HCEC 1CT (cell line): Measurements from ENCODE around the gene XRCC5.
"Not testable (repeated sequence)": the region's sequence is repeated elsewhere in the genome, so short reads cannot be mapped to it uniquely, and the experiment has no call there.

Experiments used
- DNase-seq: peaks from one replicate; pipeline ENCODE4 v3.0.0-alpha.2; 2017

Gene XRCC5

DNA sequence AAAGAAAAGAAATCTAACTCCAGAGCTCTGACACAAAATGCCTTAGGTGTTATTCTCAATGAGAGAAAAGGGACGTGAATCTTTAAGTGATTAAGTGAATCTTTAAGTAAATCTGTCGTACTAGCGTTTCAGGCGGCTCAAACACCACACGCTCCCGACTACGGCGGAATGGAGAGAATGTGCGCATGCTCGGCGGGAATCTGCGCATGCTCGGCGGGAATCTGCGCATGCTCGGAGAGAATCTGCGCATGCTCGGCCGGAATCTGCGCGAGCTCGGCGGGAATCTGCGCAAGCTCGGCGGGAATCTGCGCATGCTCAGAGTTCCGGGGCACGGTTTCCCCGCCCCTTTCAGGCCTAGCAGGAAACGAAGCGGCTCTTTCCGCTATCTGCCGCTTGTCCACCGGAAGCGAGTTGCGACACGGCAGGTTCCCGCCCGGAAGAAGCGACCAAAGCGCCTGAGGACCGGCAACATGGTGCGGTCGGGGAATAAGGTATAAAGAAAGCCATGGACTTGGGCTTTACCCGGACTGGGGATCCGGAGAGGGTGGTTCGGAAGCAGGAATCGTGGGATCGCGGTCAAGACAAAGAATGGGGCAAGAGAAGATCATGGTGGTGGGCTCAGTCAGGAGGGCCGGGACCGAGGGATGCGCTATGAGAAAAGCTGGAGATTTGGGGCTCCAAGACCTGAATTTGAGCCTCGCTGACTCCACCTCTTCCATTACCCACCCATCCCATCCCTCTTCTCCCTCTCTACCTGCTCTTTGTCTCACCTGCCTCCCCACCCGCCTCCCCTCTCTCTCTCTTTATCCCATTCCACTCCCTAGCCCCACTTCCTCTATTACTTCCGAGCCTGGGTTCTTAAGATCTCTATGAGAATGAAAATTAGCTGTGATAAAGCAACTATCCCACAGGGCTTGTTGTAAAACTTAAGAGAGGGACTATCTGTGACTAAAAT, at the start of gene XRCC5:
Gene XRCC5 (plus strand): TSS at position 382 of the 955 bp plus-strand sequence. CDS start 89 bp downstream, at position 471.
- peak; percentile 95 for DNase-seq

DNA sequence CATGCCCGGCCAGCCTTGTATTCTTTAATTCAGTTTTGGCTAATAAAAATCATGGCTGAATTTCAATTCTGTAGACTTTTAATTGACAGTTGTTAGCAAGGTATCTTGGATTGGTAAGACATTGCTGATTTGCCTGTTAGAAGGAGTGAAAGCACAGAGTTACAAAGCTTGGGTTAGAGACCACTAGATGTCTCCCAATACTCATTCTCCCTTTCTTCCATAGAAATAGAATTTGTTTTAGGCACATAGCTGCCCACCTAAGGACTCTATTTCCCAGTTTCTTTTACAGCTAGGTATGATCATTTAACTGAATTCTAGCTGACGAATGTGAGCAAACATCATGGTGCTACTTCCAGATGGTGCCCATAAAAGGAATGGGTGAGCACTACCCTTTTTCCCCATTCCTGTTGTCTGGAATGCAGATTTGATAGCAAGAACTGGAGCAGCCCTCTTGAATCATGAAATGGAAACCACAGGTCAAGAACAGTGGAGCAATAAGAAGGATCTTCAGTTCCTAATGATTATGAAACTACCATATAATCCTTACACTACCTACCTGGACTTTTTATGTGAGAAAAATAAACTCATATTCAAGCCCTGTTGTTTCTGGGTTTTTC, 45.0 kb upstream of the XRCC5 start:
- DNase-seq, result peak; percentile 8

DNA sequence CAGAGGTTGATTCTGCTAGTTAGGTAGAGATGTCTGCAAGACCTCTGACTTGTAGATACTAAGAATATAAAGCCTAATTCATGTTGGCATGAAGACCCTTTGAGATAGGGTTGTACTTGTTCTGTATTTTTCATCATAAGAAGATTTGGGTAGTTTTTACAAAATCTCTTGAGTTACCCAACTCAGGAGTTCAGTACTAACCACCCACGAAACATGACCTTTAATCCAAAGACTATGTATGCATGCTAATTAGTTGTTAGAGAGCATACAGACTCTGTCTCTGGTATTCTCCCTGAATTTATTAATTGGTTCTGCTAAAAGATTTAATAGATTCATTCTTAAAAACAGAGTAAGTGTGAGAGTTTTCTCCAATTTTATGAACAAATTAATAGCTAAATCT, 44.5 kb upstream of the XRCC5 start:
- no peak for DNase-seq

DNA sequence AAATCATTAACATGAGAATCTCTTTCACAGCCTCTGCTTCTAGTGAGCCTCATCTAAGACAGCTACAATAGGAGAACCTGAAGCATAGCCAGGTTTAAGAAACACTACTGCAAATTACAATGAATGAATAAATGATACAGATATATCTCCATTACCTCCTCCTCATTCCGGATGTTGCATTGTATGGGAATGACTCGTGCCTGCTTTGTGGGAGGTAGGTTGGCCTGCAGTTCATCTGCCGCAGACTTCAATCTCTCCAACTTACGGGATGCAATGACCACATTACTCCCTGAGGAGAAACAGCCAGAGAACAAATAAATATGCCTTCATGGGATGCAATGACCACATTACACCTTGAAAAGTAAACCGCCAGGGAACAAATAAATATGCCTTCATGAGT, 42.9 kb upstream of the XRCC5 start:
- peak; percentile 40 for DNase-seq

DNA sequence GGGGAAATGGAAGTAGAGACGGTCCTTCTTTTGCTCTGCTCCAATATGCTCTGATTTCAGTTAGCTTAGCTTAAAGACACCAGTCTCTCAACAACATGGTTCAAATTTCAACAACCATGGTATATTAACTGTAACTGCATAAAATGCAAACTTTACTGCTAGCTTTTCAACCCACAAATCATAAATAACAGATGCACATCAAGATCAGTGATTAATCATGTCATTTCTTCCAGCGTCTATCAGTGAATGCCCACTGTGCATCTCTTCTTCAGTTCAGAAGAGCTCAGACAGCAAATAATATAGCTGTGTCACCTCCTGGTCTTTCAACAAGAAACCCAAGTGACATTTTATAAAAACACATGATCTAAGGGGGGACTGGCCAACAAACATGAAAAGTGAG, 40.1 kb upstream of the XRCC5 start:
- no peak for DNase-seq

DNA sequence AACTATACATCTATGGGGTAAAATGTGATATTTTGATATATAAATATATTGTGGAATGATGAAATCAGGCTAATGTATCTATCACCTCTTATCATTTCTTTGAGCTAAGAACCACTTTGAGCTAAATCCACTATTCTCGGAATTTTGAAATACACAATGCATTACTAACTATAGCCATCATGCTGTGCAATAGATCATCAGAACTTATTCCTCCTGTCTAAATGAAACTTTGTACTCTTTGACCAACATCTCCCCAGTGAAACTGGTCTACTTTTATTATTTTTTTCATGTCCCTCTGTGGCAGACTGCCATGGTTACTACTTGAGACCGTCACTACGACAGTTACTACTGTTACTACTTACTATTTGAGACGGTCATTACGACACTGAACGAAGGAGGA, 39.0 kb upstream of the XRCC5 start:
- no peak for DNase-seq

DNA sequence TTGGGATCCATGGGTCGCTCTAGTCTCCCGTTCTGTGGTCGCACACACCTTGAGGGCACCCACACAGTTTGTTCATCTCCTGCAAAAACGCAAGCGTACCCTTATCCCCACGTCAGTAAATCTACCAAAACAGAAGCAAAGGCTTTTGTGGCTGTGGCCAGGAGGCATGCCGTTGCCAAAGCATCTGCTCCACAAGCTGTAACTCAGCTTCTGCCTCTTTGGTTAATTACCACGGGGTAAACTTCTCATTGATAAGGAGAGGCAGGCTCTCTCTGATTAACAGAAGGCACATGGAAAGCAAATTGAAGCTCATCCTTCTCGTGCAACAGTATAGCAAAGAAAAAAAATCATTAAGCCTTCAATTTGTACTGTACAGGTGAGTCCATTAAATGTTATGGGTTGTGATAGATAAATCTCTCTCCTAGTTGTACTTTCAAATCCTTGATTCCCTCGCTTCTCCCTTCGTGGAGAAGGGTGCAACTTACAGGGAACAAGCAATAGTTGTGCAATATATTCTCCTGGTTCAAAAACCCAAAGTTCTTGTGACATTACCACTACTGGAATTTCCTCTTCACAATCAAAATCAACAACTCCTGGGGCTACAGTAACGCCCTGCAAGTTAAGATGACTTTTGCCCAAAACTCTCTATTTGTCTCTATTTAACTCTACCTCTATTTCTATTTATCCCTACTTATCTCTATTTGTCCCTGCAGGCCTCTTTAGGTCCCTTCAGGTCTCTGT, 37.9 kb upstream of the XRCC5 start:
- no peak for DNase-seq

DNA sequence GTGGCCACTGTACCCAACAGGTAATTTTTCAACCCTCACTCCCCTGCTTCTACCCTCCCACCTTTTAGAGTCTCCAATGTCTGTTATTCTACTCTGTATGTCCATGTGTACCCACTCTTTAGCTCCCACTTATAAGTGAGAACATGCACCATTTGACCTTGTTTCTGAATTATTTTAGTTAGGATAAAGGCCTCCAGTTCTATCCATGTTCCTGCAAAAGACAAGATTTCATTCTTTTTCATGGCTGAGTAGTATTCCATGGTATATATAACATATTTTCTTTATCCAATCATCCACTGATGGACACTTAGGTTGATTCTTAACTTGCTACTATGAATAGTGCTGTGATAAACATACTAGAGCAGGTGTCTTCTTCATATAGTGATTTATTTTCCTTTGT, 36.7 kb upstream of the XRCC5 start:
- DNase-seq, result no peak

DNA sequence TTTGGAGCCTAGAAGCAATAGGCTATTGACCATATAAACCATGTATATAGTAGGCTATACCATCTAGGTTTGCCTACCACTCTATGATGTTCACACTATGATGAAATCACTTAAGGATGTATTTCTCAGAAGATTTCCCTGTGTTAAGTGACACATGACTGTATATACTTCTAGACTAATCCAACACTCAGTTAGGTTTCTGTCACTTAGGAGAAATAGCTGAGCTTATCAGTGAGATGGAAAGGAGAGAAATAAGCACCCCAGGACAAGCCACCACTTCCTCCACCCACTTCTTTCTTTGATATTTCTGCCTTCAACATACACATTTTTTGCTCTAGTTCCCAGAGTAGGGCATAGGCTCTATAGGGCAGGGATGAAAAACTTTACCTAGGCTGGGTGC, 35.4 kb upstream of the XRCC5 start:
- DNase-seq, result no peak

DNA sequence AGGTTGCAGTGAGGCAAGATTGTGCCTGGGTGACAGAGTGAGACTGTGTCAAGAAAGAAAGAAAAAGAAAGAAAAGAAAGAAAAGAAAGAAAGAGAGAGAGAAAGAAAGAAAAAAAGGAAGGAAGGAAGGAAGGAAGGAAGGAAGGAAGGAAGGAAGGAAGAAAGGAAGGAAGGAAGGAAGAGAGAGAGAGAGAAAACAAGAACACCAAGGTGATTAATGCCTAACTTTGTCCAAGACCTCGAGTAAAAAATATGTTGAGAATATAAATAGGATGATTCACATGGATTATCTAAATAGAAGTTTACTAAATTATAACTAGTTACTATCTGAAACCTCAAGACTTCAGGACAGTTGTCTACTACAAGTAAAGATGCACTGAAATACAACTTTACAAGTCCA, 34.8 kb upstream of the XRCC5 start:
- DNase-seq, result no peak

DNA sequence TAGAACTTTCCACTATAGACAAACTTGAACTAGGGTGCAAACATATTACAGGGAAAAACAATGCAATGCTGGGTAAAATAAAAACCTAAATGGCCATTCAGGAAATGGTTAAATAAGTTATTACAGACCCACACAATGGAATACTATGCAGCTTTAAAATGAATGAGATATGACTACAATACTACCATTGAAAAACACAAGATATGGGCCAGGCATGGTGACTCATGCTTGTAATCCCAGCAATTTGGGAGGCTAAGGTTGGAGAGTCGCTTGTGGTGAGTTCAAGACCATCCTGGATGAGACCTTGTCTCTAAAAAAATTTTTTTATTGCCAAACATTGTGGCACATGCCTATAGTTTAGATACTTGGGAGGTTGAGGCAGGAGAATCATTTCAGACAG, 34.4 kb upstream of the XRCC5 start:
- DNase-seq, result no peak

DNA sequence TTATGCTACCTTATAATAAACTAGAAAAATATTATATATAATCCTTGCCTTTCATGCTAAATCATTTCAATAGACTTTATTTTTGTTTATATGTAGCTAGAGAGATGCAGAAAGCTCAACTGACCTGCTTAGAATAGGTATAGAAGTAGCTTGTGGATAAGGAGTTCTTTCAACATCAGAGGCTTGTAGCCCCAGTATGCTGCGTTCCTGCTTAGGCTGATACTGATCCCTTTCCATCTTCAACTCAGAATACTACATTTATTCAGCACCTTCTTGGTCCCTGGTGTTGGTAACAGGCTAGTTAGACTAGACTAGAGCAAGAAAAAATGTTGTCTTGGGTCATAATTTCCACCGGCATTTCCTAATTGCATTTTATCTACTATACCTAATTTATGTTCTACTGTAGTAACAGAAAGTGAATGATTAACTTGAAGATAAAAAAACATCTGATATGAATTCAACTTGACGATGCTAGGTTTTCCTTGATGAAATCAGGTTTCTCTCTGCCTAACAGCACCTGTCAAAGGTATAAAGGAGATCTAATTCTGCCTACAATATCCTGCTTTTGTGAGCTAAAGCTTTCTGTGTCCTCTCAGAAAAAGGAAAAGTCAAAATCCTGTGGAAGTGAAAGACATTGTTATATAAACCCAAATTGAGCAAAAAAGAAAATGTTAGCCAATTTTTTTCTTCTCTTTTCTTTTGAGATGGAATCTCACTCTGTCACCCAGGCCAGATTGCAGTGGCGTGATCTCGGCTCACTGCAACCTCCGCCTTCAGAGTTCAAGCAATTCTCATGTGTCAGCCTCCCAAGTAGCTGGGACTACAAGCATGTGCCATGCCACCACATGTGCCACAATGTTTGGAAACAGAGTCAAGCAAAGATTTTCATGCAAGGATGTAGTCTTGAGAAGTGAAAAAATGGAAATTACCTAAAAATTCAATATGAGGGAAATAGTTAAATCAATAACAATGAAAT, 33.4 kb upstream of the XRCC5 start:
- no peak for DNase-seq

DNA sequence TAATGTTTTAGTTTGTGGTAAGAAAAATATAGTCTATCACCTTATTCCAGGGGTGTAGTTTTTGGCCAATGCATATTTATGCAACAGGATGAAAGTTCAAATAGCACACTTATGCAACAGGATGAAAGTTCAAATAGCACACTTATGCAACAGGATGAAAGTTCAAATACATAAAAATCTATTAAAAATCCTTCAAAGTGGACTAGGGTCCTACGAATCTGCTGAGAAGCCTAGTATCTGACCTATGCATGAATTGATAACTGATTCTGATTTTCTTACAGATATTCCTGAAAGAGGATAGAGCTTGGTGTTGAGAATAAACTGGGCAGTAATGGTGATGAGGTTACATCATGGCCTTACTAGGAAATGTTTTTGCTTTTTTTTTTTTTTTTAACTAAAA, 30.4 kb upstream of the XRCC5 start:
- no peak for DNase-seq

DNA sequence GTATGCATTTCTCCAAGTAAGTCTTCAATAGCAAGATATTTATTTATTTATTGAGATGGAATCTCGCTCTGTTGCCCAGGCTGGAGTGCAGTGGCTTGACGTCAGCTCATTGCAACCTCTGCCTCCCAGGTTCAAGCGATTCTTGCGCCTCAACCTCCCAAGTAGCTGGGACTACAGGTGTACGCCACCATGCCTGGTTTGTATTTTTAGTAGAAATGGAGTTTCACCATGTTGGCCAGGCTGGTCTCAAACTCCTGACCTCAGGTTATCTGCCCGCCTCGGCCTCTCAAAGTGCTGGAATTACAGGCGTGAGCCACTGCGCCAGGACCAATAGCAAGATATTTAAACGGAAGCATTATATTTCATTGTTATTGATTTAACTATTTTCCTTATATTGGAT, 29.1 kb upstream of the XRCC5 start:
- not testable (repeated sequence) for DNase-seq

DNA sequence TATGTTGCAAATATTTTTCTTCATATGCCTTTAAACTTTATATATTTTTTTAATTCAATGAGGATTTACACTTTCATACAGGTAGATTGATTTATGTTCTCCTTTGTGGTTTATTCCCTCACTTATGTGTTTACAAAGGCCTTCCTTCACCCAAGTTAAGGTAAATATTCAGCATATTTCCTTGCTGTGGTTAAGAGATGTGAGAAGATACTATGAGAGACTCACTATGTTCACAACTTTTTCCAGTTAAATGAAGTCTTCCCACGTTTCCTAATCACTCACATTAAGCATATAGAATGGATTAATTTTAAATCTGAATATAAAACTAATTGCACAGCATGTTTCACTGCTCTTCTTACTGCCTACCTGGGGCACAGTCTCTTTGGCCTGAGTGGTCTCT, 28.1 kb upstream of the XRCC5 start:
- no peak for DNase-seq

DNA sequence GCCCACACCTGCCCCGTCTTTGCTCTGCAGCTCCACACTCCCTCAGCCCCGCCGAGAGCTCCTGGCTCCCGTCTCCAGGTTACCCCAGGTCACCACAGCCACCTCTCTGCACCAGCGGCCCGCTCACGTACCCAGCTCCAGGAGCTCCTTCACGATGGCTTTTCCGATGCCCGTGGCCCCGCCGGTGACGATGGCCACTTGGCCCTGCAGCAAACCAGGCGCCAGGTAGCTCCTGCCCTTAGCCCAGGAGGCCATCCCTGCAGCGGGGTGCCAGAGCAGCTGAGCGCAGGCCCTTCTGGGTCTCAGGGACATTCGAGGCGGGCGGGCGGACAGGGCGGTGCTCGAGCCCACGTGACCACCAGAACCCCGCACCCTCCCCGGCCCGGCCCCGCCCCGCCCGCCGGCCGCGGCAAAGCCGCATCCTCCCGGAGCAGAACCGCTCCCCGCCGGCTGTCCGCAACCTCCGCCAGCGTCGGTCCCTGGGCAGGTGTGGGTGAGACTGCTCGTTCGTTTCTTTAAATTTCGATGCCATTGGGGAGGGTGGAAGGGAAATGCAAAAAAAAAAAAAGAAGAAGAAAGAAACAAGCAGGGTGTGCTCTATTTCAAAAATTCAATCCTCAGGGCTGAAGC, 27.5 kb upstream of the XRCC5 start, which contains the start of the genes PECR and TMEM169:
Gene PECR (minus strand): TSS at position 323 of the 630 bp plus-strand sequence. CDS start 68 bp downstream, at position 255.
Gene TMEM169 (plus strand): TSS at position 433 of the 630 bp plus-strand sequence. CDS start 14,045 bp downstream, outside the sequence.
- peak; percentile 44 for DNase-seq

DNA sequence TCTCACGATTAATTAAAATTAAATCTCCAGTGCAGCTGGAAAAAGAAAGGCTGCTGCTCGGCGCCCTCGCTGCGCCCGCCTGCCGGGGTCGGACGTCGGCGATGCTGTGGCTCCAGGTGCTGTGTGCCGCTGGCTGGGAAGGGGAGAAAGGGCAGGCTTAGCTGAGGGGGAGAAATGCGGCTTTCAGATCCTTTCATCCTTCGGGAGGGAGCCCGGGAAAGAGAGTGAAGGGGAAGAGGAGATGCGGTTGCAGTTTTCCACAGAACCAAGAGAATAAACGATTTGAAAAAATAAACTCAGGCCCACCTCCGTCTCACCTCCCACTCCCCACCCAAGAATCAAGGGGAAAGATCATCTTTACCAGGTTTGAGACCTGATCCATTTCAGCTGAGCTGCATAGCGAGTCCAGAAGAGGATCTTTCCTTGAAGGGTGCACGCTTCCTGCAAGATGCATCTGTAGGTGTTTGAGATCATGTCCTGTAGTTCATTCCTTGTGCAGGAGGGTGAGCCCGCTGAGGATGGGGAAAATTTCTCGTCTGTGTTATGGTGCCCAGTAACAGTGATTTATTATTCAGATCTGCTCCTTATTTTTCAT, 26.9 kb upstream of the XRCC5 start:
- DNase-seq, result no peak

DNA sequence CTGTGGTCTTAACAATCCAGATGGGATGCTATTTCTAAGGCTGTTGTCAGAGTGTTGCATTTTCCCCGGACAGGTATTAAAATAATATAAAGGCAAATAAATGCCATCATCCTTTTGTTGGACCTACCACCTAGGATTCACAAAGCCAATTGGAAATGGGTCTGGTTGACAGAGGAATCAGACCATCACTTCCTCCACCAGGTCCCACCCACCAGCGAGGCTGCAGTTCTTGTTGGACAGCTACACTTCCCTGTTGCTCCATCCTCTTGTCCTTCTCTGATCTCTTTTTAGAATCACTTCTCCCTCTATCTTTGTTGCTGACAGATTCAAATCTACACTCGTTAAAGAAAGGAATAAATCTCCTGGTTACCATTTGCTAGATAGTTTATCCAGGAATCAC, 26.3 kb upstream of the XRCC5 start:
- DNase-seq, result no peak

DNA sequence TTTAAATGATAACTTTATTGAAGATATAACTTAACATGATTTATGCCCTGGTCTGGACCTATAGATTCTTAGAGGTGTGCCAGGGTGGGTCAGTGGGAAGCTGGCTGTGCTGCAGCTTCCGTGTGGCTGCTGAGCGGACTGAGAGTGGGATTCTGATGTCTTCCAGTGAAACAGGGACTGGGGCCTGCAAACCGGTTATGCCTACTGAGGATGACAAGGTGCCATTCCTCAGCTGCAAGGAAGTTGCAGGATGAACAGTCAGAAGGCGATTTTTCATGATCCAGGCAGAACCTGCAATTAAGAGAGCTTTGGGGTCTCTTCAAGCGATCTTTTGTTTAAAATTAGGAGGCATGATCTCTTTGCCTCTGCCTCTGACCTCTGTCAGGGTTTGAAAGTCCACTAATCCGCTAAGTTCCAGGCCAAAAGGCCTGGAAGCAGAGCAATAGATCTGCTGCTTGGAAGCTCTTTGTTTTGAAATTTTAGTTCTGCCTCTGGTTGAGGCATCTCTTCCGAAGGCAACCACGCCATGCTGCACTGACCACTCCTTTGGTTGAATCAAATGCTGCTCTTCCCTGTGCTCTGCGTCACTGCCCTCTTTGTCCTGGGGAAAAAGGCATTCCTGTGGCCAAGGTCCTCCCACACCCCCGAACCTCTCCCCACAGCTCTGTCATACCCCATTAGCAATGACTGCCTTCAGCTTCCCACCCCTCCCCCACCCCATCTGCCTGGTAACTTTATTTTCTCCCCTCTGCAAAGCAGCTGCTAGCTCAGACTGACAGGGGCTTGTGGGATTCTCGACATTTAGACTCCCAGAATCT, 25.5 kb upstream of the XRCC5 start:
- peak; percentile 15 for DNase-seq

DNA sequence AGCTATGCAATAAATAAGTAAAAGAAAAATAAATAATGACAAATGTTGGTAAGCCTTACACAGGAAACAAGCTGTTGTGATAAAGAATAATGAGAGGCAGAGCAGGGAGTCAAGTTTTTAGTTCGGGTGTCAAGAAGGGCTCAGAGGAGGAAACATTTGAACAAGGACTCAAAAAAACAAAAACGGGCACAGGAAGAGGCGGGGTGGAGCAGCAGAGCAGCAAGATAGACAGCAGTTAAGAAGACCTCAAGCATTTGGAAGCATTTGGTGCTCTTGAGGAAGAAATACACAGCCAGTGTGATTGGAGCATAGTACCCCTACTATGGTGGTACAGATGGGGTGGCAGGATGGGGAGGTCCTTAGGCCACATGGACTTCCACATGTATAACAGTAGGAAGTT, 24.6 kb upstream of the XRCC5 start:
- no peak for DNase-seq
